ENCODE data around the gene RND3. TPM values are rescaled to one million over a fixed set of nuclear protein-coding genes. Genes with fewer than 3 reads are reported as not detected.

The RND3 gene, protein sequence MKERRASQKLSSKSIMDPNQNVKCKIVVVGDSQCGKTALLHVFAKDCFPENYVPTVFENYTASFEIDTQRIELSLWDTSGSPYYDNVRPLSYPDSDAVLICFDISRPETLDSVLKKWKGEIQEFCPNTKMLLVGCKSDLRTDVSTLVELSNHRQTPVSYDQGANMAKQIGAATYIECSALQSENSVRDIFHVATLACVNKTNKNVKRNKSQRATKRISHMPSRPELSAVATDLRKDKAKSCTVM
- total RNA-seq (2022; extraction: Qiagen RNA extraction; ENCODE audit: low read depth), result 55.6 to 70.9 TPM (median 62.1 TPM) in 5 replicates

GRCh38 chr2:150487537-150488429, at the start of gene RND3:
Gene RND3 (minus strand): TSS chr2:150487667. CDS start chr2:150487417, 250 bp downstream.

